ENCODE results near the gene GLIPR2. TPM values are rescaled to one million over a fixed set of nuclear protein-coding genes. Genes with fewer than 3 reads are reported as not detected.

The GLIPR2 gene
- total and polyA plus RNA-seq, 2 of the 13 experiments (the other 11 are each of a cell fraction or from before 2014, with no cell fraction given), result 0.08 to 0.42 TPM

GRCh38 chr9:36190388-36191289 is 54.1 kb downstream of the GLIPR2 start, which contains the start of gene CLTA (continued):
- TF ChIP-seq ZNF275 (CRISPR knock-in tag; IDR thresholded peaks at IDR 0.05; ENCODE audit: borderline replicate concordance) (peak; percentile 85), PTBP1 (IDR thresholded peaks at IDR 0.05; ENCODE audit: low read depth, low read length, poor library complexity, severe bottlenecking) (no peak), ZBTB20 (CRISPR knock-in tag; IDR thresholded peaks at IDR 0.05; ENCODE audit: borderline replicate concordance, low read depth) (no peak), ZBTB1 (CRISPR knock-in tag; IDR thresholded peaks at IDR 0.05; ENCODE audit: borderline replicate concordance) (no peak), RELA (CRISPR knock-in tag; IDR thresholded peaks at IDR 0.05) (no peak), SALL1 (CRISPR knock-in tag; IDR thresholded peaks at IDR 0.05) (peak; percentile 73), SRSF9 (IDR thresholded peaks at IDR 0.05; ENCODE audit: borderline replicate concordance, insufficient read depth, low read depth, low read length, poor library complexity, severe bottlenecking) (no peak), ISL2 (CRISPR knock-in tag; IDR thresholded peaks at IDR 0.05) (peak; percentile 73; the same call in 1 of the 2 replicates), ZIK1 (CRISPR knock-in tag; IDR thresholded peaks at IDR 0.05; ENCODE audit: borderline replicate concordance, low read depth) (peak; percentile 83; the same call in 1 of the 2 replicates), NR2F1 (CRISPR knock-in tag; IDR thresholded peaks at IDR 0.05) (no peak), TMF1 (CRISPR knock-in tag; IDR thresholded peaks at IDR 0.05; ENCODE audit: low read depth) (0 out of 2 replicates have a peak, but pooled peaks have one; percentile 38), POLR2AphosphoS2 (IDR thresholded peaks at IDR 0.05; ENCODE audit: low read depth, low read length) (0 out of 2 replicates have a peak, but pooled peaks have one; percentile 51), ATF2 (CRISPR knock-in tag; IDR thresholded peaks at IDR 0.05) (peak; percentile 34; the same call in 1 of the 2 replicates), HOXA9 (CRISPR knock-in tag; IDR thresholded peaks at IDR 0.05; ENCODE audit: borderline replicate concordance) (no peak), FOXO1 (CRISPR knock-in tag; IDR thresholded peaks at IDR 0.05) (peak; percentile 32), TBX2 (CRISPR knock-in tag; IDR thresholded peaks at IDR 0.05; ENCODE audit: borderline replicate concordance) (peak; percentile 39; the same call in 1 of the 2 replicates), HOXA5 (CRISPR knock-in tag; IDR thresholded peaks at IDR 0.05) (peak; percentile 85), IKZF1 (IDR thresholded peaks at IDR 0.05) (no peak), GMEB2 (CRISPR knock-in tag; IDR thresholded peaks at IDR 0.05; ENCODE audit: low read depth) (no peak), KLF16 (CRISPR knock-in tag; IDR thresholded peaks at IDR 0.05) (peak in 1 of 2 experiments; percentile 73; a peak in 2 of 4 replicates), ZHX1 (CRISPR knock-in tag; IDR thresholded peaks at IDR 0.05; ENCODE audit: low read depth) (no peak), POLR2A (IDR thresholded peaks at IDR 0.05; ENCODE audit: insufficient read depth in 1 of 2, low read depth in 2 of 2, low read length in 2 of 2) (peak; percentile 95 to 98)
